COLO668 (cell line): ENCODE measurements around the gene PTN.

Source experiments
- DNase-seq: peaks from one replicate; lab custom pipeline; 2025; ENCODE audit not compliant: unreplicated experiment; lab: John Stamatoyannopoulos, UW

The PTN gene, protein sequence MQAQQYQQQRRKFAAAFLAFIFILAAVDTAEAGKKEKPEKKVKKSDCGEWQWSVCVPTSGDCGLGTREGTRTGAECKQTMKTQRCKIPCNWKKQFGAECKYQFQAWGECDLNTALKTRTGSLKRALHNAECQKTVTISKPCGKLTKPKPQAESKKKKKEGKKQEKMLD

DNA sequence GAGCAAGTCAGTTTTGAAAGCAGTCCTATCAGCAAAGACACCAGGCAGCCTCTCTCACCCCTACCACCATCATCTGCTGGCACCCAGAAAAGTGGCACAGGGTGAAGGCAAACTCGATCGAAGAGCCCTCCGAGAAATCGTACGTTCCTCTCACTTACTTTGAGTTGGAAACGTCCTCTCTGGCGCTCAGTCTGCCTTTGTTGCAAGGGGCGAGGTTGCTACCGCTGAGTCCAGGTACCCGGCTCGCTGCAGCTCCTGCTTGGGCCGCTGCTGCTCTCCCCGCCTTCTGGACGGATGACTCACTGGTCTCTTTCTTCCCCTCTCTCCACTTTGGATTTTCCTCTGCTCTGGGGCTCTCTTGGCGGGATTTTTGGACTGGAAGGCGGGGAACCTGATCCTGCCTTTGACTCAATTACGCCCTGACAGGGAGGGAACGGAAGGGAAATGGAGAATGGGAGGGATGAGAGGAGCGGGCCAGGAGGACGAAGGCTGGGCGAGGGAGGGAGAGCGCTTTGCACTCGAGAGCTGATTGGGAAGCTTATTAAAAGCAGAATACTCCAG lies at the start of gene PTN:
Gene PTN (minus strand): TSS at position 453 of the 561 bp plus-strand sequence. CDS start 88,760 bp downstream, outside the sequence.
- DNase-seq = no peak

DNA sequence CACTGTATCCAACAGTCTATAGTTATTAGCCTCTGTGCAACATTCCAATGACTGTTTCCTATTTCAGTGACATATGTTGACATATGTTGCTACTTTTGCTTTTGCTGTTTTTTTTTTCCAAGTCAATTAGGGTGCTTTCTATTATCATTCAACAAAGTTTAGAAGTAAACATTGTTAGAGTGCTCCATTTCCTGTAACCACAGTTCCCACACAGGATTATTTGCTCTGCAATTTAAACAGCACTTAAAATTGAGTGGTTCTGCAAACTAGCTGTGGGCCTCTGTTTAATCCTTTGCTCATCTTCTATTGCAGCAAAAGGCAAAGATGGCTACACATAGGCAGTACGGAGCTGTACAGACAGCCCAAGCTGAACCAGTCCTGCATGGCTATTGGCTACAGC lies 46.5 kb upstream of the PTN start:
- DNase-seq = no peak

DNA sequence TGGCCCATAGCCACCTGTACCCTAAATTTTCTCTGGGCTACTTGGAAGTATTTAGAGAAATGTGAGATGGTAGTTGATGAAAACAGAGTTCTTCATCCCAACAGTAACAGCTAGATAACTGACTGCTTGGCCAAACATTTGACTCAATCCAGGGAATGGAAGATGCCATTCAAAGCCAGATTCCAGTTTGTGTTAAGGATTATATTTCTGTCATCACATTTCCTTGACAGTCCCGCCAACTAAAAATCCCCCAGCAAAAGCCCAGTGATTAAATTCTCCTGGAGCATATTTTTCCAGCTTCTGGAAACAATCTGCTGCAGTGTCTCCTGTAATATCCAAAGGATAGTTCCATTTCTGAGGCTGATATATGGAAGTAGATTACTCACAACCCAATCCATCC lies 45.4 kb upstream of the PTN start:
- no peak for DNase-seq

DNA sequence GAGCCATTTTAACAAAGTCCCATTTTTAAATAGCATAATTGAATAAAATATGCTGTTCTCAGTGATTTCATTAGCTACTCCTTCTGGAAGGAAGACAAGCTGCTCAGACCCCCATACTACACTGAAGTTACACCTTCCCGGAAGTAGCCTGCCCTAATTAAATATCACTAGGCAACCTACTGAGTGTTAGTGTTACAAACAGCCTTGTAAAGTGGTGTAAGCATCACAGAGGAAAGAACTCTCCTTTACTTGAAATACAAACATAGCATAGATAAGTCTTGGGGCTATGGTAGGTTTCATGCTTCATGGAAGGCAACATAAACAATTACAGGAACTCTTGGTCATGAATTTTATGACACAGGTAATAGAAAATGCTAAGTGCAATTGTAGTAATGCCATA lies 43.4 kb upstream of the PTN start:
- no peak for DNase-seq

DNA sequence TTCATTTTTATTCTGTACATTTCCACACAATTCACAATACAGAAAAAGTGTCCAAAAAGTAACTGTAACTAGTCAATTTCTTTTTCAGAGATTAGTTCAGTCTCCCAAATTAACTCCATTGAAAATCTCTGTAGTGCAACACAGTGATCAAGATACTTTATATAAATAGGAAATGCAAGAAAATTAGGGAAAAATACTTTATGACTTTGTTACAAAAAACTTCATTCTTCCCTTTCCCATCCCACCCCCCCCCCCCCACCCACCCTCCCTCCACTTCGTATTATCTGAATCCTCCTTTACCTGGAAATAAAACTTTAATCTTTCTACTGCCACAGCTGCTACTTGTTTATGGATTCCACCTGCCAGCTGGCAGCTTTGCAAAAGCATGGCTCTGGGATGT lies 37.5 kb upstream of the PTN start:
- no peak for DNase-seq

DNA sequence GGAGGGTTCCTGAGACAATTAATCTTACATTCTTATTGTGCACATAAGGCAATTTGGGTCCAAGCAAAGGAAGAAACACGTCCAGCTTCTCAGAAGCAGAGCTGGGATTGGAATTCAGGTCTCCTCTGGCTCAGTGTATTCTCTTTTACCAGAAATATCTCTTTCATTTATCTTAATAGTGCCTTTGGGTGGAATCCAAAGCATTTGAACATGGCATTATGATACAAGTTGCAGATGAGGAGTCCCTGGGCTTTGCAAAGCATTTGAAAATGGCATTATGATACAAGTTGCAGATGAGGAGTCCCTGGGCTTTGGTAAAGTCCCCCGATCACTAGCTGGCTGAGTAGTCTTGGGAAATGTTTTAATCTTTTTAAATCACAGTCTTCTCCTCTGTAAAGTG lies 30.0 kb upstream of the PTN start:
- no peak for DNase-seq

DNA sequence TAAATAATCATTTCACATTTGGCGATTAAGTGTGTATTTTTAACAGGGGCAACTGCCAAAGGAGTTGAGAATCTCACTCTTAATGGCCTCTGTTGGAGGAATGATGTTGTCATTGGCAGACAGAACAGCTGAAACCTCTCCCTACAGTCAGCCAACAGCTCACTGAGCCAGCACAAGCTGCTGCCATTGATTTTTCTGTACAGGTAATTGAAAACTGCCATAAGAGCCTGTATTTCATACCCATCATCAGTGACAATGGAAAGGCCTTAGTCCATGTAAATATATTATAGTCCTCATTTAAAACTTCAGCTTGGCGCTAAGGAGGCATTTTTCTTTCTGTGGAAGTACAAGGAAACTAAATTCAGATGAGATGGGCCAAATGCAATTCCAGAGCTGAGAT lies 28.1 kb upstream of the PTN start:
- no peak for DNase-seq

DNA sequence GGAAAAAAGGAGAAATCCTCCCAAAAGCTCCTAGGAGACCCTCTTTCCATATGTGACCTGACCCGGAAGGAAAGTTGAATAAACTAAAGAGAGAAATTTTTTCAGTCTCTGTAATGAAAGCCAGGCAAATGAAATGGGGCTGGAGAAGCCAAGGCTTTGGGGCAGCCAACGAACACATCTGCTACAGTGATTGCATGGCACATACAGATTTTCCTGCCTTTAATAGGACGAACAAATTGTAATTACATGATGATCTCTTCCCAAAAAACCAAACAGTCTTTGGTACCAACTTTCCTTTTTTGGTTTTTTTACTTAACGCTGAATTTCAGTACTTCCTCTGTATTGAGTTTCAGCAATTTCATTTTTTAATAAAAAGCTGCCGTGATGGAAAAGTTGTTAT lies 23.5 kb upstream of the PTN start:
- DNase-seq = no peak

DNA sequence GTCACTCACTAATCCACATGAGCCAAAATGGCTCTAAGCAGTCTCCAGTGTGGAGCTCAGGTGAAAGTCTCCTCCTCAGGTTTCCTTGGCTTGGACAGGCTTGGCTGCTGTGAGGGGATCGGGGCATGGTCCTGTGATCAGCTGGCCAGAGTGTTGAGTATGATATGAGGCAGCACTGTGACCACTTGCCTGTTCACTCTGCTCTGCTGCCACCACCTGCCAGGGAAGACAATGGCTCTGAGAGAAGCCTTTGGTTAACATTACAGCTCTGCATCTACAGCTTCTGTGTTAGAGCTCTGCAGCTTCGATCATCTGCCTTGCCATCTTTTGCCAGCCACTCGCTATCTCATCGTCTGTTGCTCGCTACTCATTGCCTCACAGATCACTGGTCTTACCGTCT lies 20.1 kb upstream of the PTN start:
- DNase-seq = no peak

DNA sequence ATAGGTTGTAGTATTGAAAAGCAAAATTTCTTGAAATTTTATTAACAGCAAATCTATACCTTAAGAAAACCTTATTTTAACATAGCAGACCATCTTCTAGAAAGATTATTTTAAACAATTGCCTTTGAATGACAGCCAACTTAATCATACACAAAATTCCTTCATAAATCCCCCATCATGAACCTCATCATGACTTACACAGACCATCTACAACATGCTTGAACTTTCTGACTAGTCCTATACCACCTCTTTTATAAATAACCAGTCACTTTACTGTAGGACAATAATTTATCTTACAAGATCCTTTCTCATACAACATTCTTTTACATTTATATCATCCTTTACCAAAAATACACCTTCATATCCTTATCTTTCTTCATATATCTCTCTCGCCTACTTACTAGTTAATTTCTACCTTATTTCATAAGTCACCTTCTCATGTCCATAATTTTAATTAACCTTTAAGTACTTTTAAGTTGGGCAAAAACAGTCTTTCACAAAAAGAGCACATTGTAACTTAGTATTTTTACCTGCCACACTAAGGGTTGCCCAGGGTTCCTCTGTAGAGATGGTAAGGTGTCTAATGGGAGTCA lies 16.6 kb upstream of the PTN start:
- no peak for DNase-seq

DNA sequence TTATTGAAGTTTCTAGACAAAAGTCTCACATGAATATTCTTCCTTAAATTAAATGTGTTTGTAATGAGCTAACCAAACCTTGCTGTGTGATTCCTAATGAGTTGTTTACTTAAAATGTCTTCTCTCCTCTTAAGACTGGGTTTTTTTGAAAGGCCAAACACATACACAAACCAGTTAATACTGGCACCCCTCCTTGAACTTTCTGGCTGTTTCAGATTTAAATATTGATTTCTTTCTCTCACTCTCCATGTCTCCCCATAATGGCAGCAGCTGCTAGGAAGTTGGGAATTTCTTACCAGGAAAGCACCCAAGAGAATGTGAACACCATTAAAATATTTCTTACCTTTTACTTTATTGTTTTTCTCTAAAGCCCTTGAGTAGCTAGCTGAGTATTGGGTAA lies 11.4 kb upstream of the PTN start:
- no peak for DNase-seq

DNA sequence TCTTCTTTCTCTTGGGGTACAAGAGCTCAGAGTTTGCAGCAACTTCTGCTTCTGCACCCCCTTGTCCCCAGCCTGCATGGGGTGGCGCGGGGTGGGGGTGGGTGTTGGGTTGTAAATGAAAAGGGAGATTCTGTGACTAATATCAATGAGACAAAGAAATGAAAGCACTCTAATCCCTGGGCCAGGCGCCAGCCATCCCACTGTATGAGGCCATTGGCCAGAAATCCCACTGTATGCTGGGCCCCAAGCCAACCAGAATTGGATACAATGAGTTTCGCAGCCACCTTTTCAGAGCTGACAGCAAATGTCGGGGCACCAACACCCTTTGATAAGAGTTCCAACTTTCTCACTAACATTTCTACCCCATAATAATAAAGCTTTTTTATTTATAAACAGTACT lies 10.9 kb upstream of the PTN start:
- no peak for DNase-seq

DNA sequence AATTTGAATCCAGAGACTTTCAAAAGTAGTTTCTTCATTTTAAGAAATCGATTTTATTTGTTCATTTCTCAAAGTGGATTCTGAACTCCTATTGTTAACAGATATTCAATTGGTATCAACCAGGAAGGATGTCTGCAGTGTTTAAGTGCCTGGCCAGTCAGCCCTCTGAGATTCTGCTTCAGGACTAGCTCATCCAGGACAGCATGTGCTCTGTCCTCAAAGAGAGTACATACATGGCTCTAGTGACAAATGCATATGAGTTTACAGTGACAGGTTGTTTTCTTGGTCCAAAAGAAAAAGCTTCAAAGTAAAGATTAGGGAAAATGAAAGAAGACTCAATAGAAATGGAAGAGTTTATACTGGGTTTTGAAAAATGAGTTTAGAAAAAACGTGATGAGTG lies 8.4 kb upstream of the PTN start:
- no peak for DNase-seq

DNA sequence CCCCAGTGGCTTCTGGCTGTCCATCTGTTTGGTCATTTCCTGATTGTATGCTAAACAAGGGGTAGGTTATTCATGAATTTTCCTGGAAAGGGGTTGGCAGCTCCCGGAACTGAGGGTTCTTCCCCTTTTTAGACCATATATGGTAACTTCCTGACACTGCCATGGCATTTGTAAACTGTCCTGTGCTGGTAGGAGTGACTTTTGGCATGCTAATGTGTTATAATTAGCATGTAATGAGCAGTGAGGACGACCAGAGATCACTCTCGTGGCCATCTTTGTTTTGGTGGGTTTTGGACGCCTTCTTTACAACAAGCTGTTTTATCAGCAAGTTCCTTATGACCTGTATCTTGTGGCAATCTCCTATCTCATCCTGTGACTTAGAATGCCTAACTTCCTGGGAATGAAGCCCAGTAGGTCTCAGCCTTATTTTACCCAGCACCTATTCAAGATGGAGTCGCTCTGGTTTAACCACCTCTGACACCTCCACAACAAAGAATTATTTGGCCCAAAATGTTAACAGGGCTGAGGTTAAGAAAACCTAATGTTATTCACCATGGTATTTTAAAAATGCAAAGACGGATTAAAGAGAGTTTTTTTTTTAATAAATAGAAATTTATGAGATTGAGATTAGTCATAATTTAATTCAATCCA lies 2.4 kb upstream of the PTN start:
- no peak for DNase-seq

DNA sequence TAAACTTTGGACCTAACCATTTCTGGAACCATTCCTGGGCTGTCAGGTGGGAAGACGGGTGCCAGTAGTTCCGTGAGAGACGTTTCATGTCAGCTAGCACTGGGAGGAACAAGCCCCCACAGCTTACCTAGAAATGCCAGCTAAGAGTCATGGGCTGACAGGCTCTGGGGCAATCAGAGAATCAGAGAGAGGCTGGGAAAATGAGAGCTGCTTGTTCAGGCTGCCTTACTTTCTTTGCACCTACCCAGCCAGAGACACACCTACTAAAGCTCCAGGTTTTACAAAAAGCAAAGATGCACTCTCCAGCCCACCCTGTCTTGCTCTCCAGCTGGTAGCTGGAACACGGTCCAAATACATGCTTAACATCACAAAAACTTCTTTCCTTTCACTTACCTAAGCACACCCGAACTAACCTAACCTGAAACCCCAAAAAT lies 688 bp downstream of the PTN start:
- no peak for DNase-seq

DNA sequence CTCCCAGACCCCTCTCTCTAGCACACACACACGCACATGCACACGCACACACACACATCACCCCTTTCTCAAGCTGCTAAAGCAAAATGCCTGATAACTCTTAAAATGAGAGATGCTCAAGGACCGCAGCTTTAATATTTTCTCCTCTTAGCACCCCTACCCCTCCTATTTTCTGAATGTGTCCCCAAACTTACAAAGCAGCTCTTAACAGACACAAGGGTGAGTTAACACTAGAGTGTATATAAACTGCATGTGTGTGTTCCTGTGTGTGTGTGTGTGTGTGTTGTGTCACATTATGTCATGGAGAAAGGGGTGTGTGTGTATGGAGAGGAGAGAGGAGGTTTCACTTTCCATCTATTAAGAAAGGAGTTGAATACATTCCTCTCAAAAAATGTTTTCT lies 1.3 kb downstream of the PTN start:
- DNase-seq = no peak

DNA sequence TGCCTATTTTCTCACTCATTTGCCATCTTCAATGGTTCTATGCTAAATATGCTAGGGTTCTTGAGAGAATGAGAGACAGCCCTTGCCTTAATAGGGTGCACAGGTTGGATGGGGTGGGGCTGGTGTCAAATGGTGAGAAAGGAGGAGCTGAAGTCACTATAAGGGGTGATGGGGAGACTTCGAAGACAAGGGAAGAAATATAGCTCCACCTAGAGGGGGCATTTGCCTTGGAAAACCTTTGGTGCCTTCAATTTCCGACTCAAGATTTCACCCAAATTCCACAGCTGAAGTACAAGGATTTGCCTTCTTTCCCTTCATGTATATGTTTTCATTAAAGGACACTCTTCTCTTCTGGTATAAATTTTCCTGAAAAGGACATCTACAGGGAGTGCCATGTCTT lies 5.6 kb downstream of the PTN start:
- no peak for DNase-seq

DNA sequence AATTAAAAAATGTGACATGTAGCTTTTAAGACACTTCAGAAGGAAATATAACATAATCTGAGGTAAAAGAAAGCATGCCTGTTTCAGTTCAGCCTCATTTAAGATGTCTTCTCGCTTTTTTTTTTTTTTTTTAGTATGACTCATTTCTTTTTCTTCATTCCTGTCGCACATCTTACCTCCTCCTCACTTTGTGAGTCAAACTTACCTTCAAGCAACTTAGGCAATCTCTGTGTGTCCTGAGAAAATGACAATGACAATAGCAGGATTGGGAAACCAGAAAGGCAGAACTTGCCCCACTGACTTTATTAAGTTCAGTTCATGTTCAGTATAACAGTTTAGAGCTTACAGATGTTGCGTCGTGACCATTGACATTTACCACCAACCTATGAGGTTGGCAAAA lies 7.7 kb downstream of the PTN start:
- no peak for DNase-seq

DNA sequence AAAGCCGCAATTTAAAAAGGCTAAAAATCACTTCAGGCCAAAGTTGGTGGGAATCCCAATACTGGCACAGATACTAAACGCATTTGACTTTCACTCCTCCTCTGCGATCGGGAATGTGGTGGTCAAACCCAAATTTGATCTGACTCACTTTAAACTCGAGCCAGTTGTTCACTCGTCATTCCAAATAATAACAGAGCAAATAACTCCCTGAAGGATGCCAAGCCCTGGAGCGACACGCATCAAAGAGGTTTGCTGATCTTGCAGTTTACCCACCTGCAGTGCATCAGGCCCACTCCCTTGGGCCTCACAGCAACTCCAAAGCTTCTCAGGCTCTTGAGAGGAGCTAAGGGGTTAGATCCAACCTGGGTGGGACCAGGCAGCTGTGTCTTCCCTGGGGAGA lies 12.2 kb downstream of the PTN start:
- no peak for DNase-seq

DNA sequence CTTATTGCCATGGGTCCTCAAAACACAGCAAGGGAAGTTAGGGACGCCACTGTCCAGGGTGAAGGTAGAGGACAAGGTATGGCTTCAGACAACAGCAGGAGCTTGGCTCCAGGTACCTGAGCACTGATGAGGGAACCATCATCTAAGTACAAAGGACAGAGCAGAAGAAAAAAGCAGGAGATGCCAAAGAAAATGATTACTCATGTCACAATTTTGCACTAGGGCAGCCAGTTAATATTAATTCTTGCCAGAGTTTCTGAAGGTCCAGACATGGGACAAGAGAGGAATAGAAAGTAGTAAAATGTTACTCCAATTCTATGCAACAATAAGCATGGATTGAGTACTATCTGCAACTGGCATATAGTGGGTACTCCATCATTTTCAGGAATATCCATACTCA lies 14.1 kb downstream of the PTN start:
- DNase-seq = no peak

DNA sequence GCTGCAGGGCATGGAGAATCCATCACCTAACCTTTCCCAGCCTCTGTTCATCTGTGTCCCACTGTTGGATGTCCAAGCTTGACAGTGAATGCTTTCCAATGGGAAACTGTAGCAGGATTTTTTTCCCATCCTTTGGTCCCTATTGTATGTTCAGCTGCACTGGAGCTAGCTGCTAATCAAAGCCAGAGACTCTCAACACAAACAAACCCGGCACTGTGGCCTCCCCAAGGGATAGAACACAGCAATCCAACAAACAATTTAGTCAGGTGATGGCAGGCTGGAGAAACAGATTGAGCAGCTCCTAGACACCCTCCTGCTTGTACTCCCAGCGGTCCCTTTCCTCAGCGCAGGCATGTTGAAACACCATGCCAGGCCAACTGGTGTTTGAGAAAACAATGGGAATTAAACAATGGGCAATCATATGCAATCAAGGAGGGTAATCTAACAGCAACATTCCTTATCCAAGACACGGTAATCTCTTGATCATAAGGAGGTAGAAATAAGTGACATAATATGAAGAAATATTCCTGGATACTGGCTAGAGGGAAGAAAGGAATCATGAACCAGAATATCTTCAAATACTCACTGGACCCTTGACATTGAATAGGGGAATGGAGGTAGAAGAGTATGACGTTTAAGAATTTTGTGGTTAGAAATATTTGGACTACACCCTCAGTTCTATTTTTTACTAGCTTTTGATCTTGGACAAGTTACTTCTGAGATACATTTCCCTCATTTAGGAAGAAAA lies 15.0 kb downstream of the PTN start:
- no peak for DNase-seq

DNA sequence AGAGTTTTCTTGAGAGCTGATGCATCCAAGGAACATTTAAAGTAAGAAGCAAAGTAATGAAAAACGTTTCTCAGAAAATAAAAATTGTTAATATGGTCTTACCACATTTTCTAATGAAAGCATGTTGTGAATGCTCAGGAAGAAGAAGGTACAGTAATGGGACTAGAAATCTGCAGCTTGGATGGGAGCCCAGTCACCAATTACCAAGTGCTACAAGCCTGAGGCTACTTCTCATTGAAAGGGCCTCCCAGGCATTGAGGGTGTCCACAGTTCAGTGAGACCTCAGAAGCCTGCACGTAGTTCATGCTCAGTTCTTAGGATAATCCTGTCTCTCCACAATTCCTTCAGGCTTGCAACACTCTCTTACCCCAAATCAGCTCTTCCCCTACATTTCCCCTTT lies 17.6 kb downstream of the PTN start:
- no peak for DNase-seq
